Stimulated activated naive CD8-positive, alpha-beta T cell treated with anti-CD3 and anti-CD28 coated beads, Interleukin-15, Interleukin-2, amounts not matched to agents 100 ng/mL and 50 ng/mL, for 24 hours (primary cell): ENCODE data around the gene WBP11.
"Not testable (repeated sequence)": the region's sequence is repeated elsewhere in the genome, so short reads cannot be mapped to it uniquely, and the experiment has no call there.

Source experiments
- H3K27ac Mint-ChIP-seq: one replicate; pipeline ENCODE4 v1.8.0; 2021; ENCODE audit warnings: mild to moderate bottlenecking, mixed read lengths
- H3K27me3 Mint-ChIP-seq: one replicate; pipeline ENCODE4 v1.8.0; 2021; ENCODE audit warnings: mixed read lengths
- H3K36me3 Mint-ChIP-seq: one replicate; pipeline ENCODE4 v1.8.0; 2021; ENCODE audit warnings: low read depth, mixed read lengths
- H3K4me1 Mint-ChIP-seq: one replicate; pipeline ENCODE4 v1.8.0; 2021; ENCODE audit warnings: low read depth, mixed read lengths
- H3K4me3 Mint-ChIP-seq: one replicate; pipeline ENCODE4 v1.8.0; 2021; ENCODE audit warnings: mild to moderate bottlenecking, mixed read lengths
- H3K9me3 Mint-ChIP-seq: one replicate; pipeline ENCODE4 v1.8.0; 2021; ENCODE audit warnings: mixed read lengths

The WBP11 gene

DNA sequence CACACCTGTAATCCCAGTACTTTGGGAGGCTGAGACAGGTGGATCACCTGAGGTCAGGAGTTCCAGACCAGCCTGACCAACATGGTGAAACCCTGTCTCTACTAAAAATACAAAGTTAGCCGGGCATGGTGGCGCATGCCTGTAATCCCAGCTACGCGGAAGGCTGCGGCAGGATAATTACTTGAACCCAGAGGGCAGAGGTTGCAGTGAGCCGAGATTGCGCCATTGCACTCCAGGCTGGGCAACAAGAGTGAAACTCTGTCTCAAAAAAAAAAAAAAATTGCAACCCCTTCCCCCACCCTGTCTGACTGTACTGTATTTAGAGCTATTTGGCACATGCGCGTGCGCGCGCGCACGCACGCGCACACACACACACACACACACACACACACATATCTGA, 66.8 kb downstream of the WBP11 start:
- H3K9me3 Mint-ChIP-seq, H3K36me3 Mint-ChIP-seq, H3K27ac Mint-ChIP-seq, H3K27me3 Mint-ChIP-seq, H3K4me1 Mint-ChIP-seq, H3K4me3 Mint-ChIP-seq: not testable (repeated sequence)
